Urinary bladder (tissue), 4 donors: ENCODE measurements around the gene SHQ1. TPM values are rescaled to one million over a fixed set of nuclear protein-coding genes. Genes with fewer than 3 reads are reported as not detected.
"Not testable (repeated sequence)": the region's sequence is repeated elsewhere in the genome, so short reads cannot be mapped to it uniquely, and the experiment has no call there.

ENCODE experiments used
- DNase-seq: peaks from one replicate; pipeline ENCODE4 v3.0.0-alpha.2; 2015; ENCODE audit errors: extremely low spot score
- H3K27ac ChIP-seq: one replicate; pipeline ENCODE4 v1.5.1; 2013; ENCODE audit warnings: low read depth, mild to moderate bottlenecking, moderate library complexity
- H3K36me3 ChIP-seq: one replicate; pipeline ENCODE4 v1.6.1; 2013; ENCODE audit warnings: mild to moderate bottlenecking, moderate library complexity; ENCODE audit not compliant: insufficient read depth
- H3K4me1 ChIP-seq: one replicate; pipeline ENCODE4 v1.6.1; 2013; ENCODE audit warnings: mild to moderate bottlenecking, moderate library complexity; ENCODE audit not compliant: insufficient read depth
- H3K4me3 ChIP-seq: one replicate; pipeline ENCODE4 v1.5.1; 2013; ENCODE audit warnings: low read depth, low read length
- WGBS: extraction: QIAGEN DNeasy Blood & Tissue Kit; methylation state at CpG from one replicate; pipeline ENCODE4 v1.1.7; 2013; 5-methylcytosine and 5-hydroxymethylcytosine counted together
- polyA plus RNA-seq: library from polyadenylated mRNA; stranded (reverse); fragments of 200-250 nt; gene quantifications from one replicate; pipeline ENCODE4 v1.2.3, GENCODE V29; 2013
- total RNA-seq: library from RNA; depleted of rRNA; stranded (reverse); fragments of >200 nt; gene quantifications from one replicate; pipeline ENCODE4 v1.2.3, GENCODE V29; 2014
- donor health status: healthy with polysubstance abuse.
- donor health status: healthy.

SHQ1 gene
- total and polyA plus RNA-seq, 2 donors = 9.2 to 29.2 TPM

DNA sequence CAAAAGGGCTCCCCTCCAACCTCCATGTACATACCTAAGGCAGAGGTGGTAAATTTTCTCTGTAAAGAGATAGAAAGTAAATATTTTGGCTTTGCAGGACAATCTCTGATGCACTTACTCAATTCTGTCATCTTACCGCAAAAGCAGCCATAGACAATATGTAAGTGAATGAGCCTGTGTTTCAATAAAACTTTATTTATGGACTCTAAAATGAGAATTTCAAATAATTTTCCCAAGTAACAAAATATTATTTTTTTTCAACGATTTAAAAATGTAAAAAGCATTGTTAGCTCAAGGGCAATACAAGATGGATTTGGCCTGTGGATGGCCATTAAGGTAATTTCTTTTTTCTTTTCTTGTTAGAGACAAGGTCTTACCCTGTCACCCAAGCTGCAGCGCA is 44.7 kb downstream of the SHQ1 start:
- WGBS = 98% methylated on average over 3 of the region's 3 CpGs
- no peak overlapping the region for H3K27ac ChIP-seq
- H3K4me3 ChIP-seq = no peak overlapping the region
- H3K4me1 ChIP-seq = no peaks in the 10 kb centered on the region
- H3K36me3 ChIP-seq = no peaks in the 10 kb centered on the region
- DNase-seq = no peak

DNA sequence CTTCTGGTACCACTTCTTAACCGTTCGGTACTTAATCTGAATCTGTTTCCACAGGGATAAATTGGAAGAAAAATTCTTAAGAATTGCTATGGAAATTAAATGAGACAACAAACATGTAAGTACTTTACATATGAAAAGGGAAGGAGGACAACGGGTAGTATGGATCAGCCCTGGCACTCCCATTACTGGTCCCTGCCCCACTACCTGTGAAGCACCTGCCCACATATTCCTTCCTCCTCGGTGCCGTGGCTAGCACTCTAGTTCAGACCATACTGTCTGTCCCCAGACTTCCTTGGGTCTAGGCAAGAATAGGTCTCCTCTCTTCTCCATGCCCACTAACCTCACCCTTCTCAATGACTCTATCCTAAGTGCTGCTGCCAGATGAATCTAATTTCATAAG is 46.2 kb downstream of the SHQ1 start:
- no peak for DNase-seq
- WGBS = 93% methylated on average over 5 of the region's 5 CpGs
- Histone ChIP-seq H3K36me3 (no peaks in the 10 kb centered on the region), H3K4me1 (no peaks in the 10 kb centered on the region), H3K4me3 (no peak overlapping the region), H3K27ac (no peak overlapping the region)

DNA sequence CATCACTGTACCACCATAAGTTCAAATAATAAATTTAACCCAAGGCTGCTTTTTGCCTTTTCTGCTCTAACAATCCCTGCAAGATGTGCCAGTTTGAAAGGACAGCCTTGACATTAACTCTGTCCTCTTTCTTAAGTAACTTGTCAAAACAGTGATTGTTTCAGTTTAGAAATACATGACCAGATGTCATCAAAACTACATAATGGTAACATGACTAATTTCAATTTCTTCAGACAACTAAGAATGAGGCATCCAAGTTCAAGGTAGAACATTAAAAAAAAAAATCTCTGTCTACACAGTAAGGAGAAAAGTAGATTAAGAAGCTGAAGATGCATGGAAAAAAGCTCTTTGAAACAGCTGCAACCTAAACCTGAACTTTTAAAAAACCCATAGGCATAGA is 47.4 kb downstream of the SHQ1 start:
- H3K27ac ChIP-seq = no peak overlapping the region
- no peaks in the 10 kb centered on the region for H3K36me3 ChIP-seq
- DNase-seq = no peak
- H3K4me3 ChIP-seq = no peak overlapping the region
- no peaks in the 10 kb centered on the region for H3K4me1 ChIP-seq

DNA sequence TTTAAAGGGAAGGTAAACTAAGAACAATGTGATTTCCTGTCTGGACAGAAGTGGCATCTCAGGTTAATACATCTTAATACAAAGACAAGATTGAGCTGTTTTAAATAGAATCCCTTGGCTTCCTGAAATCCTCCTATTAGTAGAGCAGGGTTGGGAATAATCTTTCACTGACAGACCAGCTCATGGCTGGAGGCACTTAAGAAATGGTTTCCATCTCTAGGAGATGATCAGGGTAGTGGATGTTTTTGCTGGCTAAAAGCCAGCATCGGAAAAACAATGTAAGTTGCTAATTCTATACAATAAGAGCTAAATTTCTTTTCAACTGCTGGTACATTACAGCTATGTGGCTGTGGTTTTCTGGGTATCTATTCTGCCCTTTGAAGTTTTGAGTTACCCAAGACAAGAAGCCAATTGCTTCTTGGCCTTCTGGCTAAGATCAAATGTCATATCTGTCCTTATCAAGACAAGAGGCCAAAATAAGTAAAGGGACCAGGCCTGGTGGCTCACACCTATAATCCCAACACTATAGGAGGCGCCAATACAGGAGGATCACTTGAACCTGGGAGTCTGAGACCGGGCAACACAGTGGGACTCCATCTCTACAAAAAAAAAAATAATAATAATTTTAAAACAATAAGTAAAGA is 49.6 kb downstream of the SHQ1 start:
- 89% methylated on average over 3 of the region's 3 CpGs for WGBS
- Histone ChIP-seq H3K36me3 (no peaks in the 10 kb centered on the region), H3K4me3 (no peak overlapping the region), H3K4me1 (no peaks in the 10 kb centered on the region), H3K27ac (no peak overlapping the region)
- no peak for DNase-seq

DNA sequence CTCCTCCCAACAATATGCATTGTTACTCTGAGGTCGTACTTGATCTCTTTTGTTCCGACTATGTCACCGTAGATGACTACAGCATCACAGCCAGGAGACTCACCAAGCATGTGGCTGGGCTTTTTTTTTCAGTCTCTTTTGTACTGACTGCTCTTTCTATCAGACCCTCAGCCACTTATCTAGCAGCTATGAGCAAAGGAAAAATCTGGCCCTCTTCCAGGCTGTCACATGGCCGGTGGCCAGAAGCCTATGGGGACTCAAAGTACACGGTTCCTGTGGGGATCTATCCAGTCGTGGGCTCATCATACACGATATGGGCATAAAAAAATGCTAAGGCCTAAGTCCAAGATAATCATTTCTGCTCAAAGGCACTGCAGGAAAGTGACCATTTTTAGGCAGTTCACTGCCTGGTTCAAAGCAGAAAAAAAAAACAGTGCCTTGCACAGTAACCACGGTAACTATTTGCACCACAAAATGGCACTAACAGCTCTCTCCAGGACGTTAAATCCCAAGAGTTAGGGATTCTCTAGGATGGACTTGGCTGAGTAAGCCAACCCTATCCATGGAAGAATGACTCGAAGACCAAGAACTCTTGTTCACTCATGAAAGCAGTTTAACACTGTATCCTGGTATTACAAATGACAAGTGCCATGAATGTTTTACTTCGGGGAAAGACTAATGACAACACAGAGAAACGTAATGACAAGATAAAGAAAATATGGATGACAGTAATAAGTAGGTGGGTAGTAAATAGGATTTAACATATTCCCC is 50.3 kb downstream of the SHQ1 start:
- no peak overlapping the region for H3K27ac ChIP-seq
- H3K4me3 ChIP-seq = no peak overlapping the region
- no peak for DNase-seq
- H3K4me1 ChIP-seq = no peaks in the 10 kb centered on the region
- H3K36me3 ChIP-seq = no peaks in the 10 kb centered on the region
- 48% methylated on average over 12 of the region's 12 CpGs for WGBS

DNA sequence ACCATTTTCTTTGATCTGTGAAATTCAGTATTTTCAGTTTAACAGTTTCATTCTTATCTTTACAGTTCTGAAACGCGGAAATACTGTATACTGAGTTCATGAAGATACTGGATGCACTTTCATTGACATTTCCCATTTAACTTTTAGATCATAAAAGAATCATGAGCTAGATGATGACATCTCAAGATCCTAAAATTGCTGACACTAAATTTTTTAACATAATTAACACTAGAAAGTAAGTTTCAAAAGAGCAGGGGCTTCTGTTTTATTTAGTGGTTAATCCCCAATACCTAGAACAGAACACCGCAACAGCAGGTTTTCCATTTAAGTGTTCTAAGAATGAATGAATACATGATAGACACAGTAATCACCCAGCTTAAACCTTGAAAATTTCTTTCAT is 54.2 kb downstream of the SHQ1 start:
- WGBS = 85% methylated on average over 3 of the region's 3 CpGs
- DNase-seq = no peak

DNA sequence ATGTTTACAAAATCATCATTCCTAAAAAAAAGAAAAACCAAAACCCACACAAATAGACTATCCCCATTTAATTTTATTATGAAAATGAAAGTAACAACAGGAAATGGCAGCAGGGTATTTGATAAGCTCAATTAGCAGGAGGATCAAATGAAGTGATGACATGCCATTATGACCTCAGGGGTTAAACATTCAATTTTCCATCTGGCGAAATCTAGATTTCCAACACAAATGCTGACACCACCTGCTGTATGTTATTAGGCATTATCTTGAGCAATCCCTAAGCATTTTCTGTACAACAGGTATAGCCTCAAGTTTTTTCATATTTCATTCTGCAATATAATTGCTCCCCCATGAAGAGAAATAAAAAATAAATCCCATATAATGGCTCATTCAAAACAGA is 57.1 kb downstream of the SHQ1 start:
- H3K27ac ChIP-seq = no peak overlapping the region
- WGBS = 86% methylated on average over 1 of the region's 1 CpG
- no peaks in the 10 kb centered on the region for H3K4me1 ChIP-seq
- H3K4me3 ChIP-seq = no peak overlapping the region
- no peak for DNase-seq
- peaks cover 4% of the 10 kb centered on the region for H3K36me3 ChIP-seq

More for the DNA sequence above, 54.2 kb downstream of the SHQ1 start:
- Histone ChIP-seq H3K36me3 (peaks cover 4% of the 10 kb centered on the region), H3K27ac (no peak overlapping the region), H3K4me1 (no peaks in the 10 kb centered on the region), H3K4me3 (no peak overlapping the region)

DNA sequence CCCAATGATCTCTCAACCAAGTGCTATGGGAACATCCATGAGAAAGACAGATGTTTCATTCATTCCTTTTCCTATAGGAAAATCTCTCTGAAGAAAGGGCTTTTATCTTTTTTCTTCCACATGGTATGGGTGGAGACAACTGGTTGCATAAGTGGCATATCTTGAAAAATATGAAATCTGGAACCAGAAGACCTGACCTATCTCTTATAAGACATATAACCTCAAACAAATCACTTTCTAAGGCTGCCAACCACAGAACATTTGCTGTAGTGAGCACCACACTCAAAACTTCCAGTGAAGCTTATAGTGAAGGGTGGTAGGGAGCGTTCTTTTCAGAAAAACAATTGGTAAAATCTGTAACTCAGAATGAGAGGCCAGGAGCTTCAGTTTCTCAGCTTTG is 58.5 kb downstream of the SHQ1 start:
- Histone ChIP-seq H3K36me3 (peaks cover 4% of the 10 kb centered on the region), H3K4me1 (no peaks in the 10 kb centered on the region), H3K4me3 (no peak overlapping the region), H3K27ac (no peak overlapping the region)
- 100% methylated on average over 1 of the region's 1 CpG for WGBS
- DNase-seq = no peak

DNA sequence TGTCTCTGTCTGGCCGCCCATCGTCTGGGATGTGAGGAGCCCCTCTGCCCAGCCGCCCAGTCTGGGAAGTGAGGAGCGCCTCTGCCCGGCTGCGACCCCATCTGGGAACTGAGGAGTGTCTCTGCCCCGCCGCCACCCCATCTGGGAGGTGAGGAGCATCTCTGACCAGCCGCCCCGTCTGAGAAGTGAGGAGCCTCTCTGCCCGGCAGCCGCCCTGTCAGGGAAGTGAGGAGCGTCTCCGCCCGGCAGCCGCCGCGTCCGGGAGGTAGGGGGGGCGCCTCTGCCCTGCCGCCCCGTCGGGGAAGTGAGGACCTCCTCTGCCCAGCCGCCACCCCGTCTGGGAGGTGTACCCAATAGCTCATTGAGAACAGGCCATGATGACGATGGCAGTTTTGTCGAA is 60.0 kb downstream of the SHQ1 start:
- DNase-seq, H3K36me3 ChIP-seq, H3K4me1 ChIP-seq, H3K4me3 ChIP-seq, H3K27ac ChIP-seq: not testable (repeated sequence)
- 98% methylated on average over 27 of the region's 27 CpGs for WGBS

DNA sequence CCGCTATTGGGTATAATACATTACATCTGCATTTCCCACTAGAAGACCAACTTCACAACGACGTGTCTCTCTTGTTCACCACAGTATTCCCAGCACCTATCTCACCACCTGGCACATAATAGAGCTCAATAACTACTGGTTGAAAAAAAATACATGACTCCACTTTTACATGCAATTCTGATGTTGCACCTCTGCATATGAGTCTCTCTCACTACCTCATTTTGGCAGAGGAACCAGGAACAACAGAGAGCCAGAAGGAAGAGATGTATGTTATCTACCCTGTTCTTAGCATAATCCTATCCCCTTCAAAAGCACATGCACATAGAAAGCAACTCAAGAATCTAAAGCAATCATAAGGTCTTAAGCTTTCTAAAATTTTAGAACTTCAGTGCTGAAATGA is 61.6 kb downstream of the SHQ1 start:
- H3K4me3 ChIP-seq = no peak overlapping the region
- no peaks in the 10 kb centered on the region for H3K4me1 ChIP-seq
- WGBS = 95% methylated on average over 3 of the region's 3 CpGs
- H3K27ac ChIP-seq = no peak overlapping the region
- H3K36me3 ChIP-seq = no peaks in the 10 kb centered on the region
- DNase-seq = no peak

DNA sequence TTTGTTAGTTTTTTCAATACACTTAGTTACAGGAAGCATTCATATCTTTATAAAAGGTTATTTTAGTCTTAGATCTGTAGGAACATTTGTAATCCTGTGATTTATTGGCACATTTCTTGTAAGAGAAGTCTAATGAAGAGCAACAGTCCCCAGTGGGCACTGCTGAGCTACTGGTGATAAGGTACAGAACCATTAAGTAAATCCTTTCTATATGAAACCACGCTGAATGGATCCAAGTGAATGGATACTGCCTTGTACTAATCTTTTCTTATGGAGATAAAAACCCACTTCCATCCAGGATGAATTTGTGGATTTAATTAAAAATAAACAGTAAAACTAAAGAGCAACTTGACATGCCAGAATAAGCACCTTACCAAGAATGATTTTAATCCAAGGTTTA is 64.0 kb downstream of the SHQ1 start:
- H3K4me1 ChIP-seq = no peaks in the 10 kb centered on the region
- no peak for DNase-seq
- no peak overlapping the region for H3K4me3 ChIP-seq
- H3K36me3 ChIP-seq = no peaks in the 10 kb centered on the region
- no peak overlapping the region for H3K27ac ChIP-seq
- 93% methylated on average over 1 of the region's 1 CpG for WGBS

DNA sequence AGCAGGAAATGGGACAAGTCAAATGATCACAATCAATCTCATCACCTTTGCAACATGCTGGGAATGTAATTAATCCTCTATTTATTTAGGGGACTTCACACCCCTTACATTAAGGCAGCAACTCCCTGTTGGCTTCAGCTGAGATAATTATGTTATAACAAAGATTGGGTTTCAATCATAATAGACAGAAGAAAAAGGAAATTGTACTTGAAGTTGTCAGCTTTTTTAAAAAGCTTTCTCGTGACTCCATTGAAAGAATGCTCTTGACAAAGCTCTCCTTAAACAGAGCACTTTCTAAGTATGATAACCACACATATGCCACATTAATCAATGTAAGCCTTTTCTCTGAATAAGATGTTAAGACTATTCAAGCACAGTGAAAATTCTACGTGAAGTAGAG is 65.7 kb downstream of the SHQ1 start:
- DNase-seq = no peak
- Histone ChIP-seq H3K27ac (no peak overlapping the region), H3K36me3 (no peaks in the 10 kb centered on the region), H3K4me1 (no peaks in the 10 kb centered on the region), H3K4me3 (no peak overlapping the region)
- 89% methylated on average over 2 of the region's 2 CpGs for WGBS

DNA sequence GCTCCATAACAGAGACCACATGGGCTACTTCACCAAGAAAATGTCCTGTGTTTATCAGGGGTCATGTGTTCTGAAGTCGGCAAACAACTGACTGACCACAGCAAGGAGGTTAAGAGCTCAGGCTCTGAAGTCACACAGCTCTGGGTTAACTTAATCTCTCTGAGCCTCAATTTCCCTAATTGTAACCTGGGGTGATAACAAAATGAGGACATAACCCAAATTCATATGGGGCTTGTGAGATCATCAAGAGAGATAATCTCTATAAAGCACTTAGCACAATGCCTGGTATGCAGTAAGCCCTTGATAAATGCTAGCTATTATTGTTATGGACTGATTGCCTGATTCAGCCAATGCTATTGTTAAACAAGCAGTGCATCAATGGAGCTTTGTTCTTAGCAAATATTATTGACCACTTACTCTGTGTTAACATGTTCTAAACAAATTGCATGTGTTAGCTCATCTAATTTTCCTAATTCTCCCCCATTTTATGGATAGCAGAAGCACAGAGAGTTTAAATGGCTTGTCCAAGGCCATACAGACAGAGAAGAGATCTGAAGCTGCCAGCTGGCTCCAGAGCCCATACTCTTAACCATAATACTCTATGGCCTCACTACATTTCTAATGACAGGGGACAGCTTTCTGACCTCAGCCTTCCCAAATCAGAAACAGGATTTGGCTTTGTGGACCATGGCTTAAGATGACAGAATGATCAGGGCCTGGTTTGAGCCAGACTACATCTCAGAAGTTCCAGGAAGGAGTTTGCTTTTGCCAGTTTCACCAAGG is 78.3 kb downstream of the SHQ1 start:
- H3K36me3 ChIP-seq = no peaks in the 10 kb centered on the region
- no peak overlapping the region for H3K4me3 ChIP-seq
- H3K4me1 ChIP-seq = no peaks in the 10 kb centered on the region
- H3K27ac ChIP-seq = no peak overlapping the region
- no peak for DNase-seq
- WGBS = 77% methylated on average over 1 of the region's 1 CpG

DNA sequence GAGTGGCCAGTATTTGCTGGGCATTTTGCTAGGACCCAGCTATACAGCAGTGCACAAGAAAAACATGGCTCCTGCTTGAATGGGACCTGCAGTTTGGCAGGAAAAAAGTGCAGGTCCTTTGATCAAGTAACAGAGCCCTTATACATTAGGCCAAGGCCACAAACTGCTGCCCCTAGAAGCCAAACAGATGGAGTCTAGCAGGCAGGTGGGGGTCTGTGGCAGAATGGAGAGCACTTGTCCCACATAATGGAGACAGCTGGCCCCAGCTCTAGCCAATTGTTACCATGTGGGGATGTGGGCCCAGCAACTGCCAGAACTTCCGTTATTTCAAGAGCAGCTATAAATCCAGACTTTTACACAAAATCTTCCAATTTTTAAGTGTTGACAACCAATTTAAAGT is 79.3 kb downstream of the SHQ1 start:
- no peak for DNase-seq
- H3K27ac ChIP-seq = no peak overlapping the region
- H3K4me3 ChIP-seq = no peak overlapping the region
- H3K4me1 ChIP-seq = no peaks in the 10 kb centered on the region
- WGBS = 98% methylated on average over 1 of the region's 1 CpG
- H3K36me3 ChIP-seq = no peaks in the 10 kb centered on the region
